Measurements from ENCODE around the gene ATP10D.

- TF ChIP-seq CTCF (IDR thresholded peaks at IDR 0.05) (no peak), POLR2A (IDR thresholded peaks at IDR 0.05) (no peak)
Measured at GRCh38 chr4:47532658-47533057, 47.6 kb downstream of the ATP10D start.

Measured in testis (tissue), 2 donors.